GM19372 (cell line): ENCODE measurements around the gene COMTD1.

Experiments used
- ATAC-seq: cut with Tn5 transposase; IDR thresholded peaks from one replicate; pipeline ENCODE4 v1.9.1; 2021; ENCODE audit warnings: mild to moderate bottlenecking, low read depth, moderate library complexity; ENCODE audit not compliant: unreplicated experiment

Gene COMTD1

DNA sequence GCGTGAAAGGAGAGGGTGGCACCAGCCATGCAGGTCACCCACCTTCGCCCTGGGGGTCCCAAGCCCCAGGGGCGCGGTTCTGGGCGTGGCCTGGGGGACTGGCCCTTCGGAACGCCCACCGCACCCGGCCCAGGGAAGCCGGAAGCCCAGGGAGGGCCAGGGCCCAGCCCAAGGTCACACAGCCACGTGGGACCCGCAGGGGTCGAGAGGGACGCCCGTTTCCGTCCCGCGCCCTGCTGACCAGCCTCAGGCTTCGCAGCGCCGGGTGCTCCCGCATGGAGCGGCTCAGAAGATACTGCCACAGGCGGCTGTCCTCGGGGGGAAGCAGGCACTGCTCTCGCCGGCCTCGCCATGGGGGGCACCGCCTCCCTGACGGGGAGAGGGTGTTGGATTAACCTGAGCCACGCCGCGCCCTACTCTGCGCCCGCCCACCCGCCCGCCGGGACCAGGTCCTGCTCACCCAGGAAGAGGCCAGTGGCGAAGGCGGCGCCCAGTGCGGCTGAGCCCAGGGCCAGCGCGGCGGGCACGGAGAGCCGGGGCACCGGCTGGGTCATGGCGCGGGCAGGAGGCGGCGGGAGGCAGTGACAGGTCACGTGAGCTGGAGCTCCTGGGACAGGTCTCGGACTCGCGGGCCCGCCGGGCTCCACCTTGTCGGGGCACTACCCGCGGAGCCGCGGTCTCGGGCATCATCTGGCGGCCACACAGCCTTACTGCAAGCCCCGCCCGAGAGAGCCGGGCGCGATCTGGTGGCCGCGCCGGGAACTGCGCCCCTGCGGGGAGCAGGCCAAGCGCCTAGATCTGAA, at the start of gene COMTD1:
COMTD1 (minus strand) TSS at position 583 of the 803 bp plus-strand sequence; CDS start at position 554, 29 bp downstream.
- peak; percentile 63 for ATAC-seq

- ATAC-seq: no peak
Measured at GRCh38 chr10:75283671-75284470, 48.1 kb upstream of the COMTD1 start.

- ATAC-seq: no peak
Measured at GRCh38 chr10:75283078-75283670, 47.4 kb upstream of the COMTD1 start.

DNA sequence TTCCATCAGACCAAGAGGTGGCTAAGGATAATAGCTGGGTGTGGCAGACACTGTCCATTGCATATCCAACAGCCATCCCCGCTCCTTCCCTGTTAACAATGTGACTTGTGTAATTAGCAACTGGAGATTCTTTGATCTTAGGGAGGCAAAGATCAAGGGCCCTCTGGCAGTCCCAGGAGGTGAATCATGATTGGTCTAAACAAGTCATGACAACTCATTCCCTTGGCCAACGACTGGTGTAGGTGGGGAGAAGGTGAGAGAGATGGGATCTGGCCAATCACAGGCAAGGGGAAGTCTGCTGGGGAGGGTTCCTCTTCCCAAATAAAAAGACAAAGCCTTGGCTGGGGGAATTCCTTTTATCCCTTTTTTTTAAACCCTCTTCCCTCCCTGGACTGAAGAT, 46.2 kb upstream of the COMTD1 start:
- no peak for ATAC-seq

- ATAC-seq: no peak
Measured at GRCh38 chr10:75280236-75280635, 44.5 kb upstream of the COMTD1 start.

- no peak for ATAC-seq
Measured at GRCh38 chr10:75276069-75276872, 40.5 kb upstream of the COMTD1 start.

DNA sequence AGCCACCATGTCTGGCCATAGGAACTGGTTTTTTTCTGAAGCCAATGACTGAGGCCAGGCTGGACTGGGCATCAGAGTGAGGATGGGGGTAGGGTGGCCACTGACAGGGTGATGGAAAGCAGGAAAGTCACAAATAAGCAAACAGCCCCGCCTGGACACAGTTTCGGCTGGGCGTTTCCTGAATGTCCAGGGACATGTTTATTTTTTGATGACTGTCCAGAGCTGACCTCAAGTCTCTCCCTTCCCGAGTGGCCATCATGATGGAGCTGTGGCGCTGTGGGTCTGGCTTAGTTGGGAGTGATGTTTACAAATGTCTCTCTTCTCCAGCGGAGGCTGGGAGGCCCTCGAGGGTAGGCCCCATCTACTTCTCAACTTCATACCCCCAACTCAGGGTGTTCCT, 37.1 kb upstream of the COMTD1 start:
- no peak for ATAC-seq

DNA sequence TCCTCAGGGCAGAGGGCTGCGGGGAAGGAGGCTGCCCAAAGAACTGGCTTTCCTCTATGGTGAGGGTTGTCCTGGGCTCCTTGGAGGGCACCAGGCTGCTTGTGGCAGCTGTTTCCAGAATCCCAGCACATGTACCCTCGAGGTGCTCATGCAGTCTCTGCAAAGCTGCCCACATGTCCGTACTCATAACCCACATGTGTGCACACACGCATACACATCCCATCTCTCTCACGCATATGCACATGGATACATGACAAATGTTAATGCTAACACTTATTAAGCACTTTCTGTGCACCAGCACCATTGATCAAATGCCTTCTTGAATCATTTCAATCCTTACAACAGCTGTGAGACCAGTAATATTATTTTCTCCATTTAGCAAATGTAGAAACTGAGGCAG, 36.3 kb upstream of the COMTD1 start:
- no peak for ATAC-seq

GRCh38 chr10:75269605-75270004, 33.8 kb upstream of the COMTD1 start:
- ATAC-seq: no peak

GRCh38 chr10:75266945-75267344, 31.2 kb upstream of the COMTD1 start:
- no peak for ATAC-seq

GRCh38 chr10:75265856-75266255, 30.1 kb upstream of the COMTD1 start:
- ATAC-seq: no peak

GRCh38 chr10:75263806-75264205, 28.0 kb upstream of the COMTD1 start:
- ATAC-seq: no peak

- no peak for ATAC-seq
Measured at GRCh38 chr10:75261813-75262705, 26.3 kb upstream of the COMTD1 start.

DNA sequence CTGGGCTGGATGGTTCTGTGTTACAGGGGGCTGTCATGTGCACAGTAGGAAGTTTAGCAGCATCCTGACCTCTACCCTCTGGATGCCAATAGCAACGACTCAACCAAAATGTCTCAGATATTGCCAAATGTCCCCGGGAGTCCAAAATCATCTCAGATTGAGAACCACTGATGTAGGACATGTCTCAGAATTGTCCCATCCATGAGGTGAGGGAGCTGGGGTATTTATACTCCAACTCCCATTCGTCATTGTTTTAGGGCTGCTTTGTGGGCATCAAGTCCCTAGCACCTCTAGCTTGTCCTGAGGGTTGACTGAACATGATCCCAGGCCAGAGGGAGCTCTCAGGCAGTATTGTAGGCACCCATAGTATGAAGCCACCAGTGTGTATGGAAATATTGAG, 25.2 kb upstream of the COMTD1 start:
- ATAC-seq: no peak

DNA sequence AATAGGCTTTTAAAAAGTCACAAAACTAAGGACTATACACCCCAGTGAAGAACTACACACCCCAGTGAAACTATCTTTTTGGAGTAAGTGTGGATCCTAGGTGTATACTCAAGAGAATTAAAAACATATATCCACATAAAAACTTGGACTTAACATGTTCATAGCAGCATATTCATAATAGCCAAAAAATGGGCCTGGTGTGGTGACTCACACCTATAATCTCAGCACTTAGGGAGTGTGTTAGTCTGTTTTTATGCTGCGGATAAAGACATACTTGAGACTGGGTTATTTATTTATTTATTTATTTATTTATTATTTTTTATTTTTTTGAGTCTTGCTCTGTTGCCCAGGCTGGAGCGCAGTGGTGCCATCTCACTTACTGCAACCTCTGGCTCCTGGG, 19.0 kb upstream of the COMTD1 start:
- no peak for ATAC-seq

- no peak for ATAC-seq
Measured at GRCh38 chr10:75253281-75254220, 17.8 kb upstream of the COMTD1 start.

GRCh38 chr10:75250934-75251333, 15.2 kb upstream of the COMTD1 start:
- no peak for ATAC-seq

DNA sequence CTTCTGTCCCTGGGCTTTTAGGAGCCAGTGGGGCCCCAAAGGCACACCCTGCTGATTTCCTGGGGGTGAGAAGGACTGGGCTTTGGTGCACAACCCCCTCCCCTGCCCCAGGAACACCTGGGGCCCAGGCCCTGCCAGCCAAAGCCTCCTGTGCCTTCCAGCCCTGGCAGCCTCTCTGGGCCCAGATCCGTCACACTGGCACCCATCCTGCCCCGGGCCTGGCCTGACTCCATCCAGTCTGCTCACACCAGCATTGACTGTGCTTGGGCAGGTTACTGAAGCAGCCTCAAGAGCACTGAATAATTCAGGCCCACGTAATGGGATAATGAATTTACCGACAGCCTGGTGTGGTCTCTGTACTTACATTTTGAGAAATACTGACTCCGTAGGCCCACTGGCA, 12.0 kb upstream of the COMTD1 start:
- ATAC-seq: no peak
